K562 (cell line): Measurements from ENCODE around the gene HSD11B1L.

ENCODE experiments used
- BACH1 ChIP-seq: fragments of 200-800 bp; sonication (Bioruptor generic); IDR thresholded peaks from 2 replicates; pipeline ENCODE4 v1.6.1; 2016; ENCODE audit warnings: missing genetic modification characterization, missing compliant biosample characterization
- ZNF584 ChIP-seq: fragments of 200-800 bp; sonication (Bioruptor generic); IDR thresholded peaks from 2 replicates; pipeline ENCODE4 v1.6.1; 2016; ENCODE audit warnings: low read depth, mild to moderate bottlenecking, missing genetic modification characterization, missing compliant biosample characterization

- TF ChIP-seq ZNF584 (CRISPR knock-in tag) (no peak), BACH1 (tag) (no peak)
Observed at GRCh38 chr19:5673752-5674151, 7.1 kb upstream of the HSD11B1L start.
